Fibroblast of peridontal ligament (primary cell): ENCODE data around the gene COL5A2.
A peak's percentile ranks its signal among the peaks of the same experiment; 100 is the strongest.

Experiments used
- DNase-seq: peaks from one replicate; pipeline ENCODE4 v3.0.0-alpha.2; 2010; ENCODE audit errors: extremely low read depth

Gene COL5A2

DNA sequence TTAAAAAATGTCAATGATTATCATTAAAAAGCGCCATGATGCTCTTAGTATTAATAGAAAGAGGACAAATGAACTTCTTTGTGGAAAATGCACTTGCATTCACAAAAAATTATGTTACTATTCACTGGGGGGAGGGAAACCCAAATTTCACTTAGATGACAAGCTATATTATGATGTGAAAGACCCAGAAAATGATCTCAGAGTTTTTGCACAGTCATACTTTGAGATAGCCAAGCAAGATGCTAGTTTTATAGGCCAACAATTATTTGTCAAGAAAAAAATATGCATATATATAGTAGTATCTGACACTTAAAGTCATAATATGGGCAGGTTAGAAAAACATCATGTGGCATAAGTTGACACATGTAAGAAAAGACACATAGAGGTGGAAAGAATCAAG is 31.6 kb downstream of the COL5A2 start:
- DNase-seq = no peak

DNA sequence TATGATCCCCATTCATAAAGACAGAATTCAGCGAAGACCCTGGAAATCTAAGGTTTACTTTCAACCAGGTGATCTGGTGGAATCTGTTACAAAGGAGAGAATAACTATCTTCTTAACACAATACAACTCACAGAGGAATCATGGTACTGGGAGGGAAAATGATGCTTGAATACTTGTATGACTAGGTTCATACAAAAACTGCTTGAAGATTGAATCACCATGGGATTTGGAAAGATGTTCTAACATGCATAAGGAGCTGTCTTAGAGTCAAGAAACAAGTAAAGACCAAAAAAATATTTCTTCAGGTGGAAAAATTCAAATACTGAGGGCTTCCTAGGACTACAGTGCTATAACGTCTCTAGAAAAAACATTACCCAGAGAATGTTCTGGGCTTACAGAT is 32.2 kb downstream of the COL5A2 start:
- no peak for DNase-seq

GRCh38 chr2:189146553-189146952 is 33.0 kb downstream of the COL5A2 start:
- peak; percentile 52 for DNase-seq

DNA sequence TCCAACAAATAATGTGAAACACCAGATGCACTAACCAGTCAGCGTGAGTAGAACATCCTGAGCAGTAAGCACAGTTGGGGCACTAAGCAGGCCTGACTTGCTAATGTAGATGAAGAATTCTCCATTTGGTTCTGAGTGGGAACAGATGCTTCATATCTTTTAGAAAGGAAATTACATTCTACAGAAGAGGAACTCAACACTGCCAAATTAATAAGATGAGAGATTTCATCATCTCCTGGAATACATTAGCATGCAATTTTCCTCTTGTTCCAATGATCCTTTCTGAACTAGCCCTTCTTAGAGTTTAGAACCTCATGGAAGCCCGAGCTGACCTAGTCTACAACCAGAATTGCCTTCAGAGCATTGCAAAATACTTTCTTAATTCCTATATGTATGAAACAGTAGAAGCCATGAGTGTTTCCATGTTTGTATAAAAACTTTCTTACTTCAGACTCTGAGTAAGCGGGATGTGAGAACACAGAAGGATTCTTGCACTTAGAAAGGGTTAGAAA is 34.8 kb downstream of the COL5A2 start:
- DNase-seq = peak; percentile 84

GRCh38 chr2:189143925-189144324 is 35.6 kb downstream of the COL5A2 start:
- DNase-seq = peak; percentile 93

DNA sequence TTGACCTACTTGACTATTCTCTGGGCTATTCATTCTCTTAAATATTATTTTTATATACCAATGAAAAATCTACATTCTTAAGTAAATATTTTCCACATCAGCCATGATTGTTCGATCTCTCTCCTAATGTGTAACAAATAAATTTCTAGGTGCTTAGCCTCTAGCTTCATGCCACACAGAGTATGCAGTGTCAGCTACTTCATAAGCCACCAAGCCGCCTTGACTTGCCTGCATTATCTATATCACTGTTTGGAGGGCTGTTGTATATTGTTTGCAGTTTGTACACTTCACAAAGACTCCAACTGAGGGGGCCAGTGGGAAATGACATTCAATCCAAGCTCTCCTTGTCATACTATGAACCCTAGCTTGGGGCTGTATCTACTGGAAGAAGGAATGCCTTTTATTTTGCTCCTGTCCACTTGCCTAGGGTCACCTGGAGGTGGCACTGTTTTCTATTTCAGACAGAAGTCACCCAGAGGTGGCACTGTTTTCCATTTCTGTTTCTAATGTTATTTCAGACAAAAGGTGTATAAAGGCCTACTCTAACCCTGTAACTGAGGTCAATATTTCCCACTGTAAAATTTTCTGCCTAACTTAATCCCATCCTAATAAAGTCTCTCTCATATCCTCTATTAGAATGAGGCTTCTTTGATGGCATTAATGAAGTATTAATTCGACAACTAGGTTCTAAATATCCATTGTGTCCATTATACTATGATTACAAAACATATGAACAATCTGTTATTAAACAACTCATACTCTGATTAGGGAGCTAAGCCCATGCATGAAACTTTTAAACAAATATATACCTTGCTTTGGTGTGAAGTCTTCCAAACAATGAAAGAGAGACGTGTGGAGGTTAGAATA is 36.4 kb downstream of the COL5A2 start:
- DNase-seq = peak; percentile 39

DNA sequence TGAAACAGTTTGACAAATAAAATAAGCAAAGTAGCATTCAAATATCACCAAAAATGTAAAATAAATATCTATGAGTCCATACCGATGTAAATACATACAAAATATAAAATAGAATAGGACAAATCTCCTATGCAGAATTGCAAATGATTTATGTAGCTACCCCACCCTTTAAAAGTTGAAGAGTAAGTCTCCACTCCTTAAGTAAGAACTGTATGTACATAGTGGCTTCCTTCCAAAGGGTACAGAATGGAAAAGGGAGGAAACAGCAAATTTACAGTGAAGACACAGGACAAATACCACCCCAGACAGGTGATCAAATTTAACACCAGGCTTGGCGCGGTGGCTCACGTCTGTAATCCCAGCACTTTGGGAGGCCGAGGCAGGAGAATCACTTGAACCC is 40.8 kb downstream of the COL5A2 start:
- DNase-seq = no peak

DNA sequence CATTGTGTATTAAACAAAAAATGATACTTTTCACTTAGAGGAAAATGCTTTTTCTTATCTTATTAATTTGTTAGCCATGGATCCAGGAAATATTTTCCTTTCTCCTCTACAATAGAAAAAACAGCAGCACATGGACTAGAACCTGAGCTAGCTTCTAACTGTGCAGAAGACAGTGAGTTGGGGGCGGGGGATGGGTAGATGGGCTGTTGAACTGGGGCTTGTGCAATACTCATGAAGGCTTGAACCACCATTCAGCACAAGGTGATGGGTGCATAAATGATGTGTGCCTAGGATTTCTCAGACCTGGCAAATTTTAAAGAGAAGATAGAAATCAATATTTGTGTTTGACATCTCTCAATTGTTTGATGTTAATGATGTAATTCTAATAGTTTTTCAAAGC is 42.0 kb downstream of the COL5A2 start:
- no peak for DNase-seq

DNA sequence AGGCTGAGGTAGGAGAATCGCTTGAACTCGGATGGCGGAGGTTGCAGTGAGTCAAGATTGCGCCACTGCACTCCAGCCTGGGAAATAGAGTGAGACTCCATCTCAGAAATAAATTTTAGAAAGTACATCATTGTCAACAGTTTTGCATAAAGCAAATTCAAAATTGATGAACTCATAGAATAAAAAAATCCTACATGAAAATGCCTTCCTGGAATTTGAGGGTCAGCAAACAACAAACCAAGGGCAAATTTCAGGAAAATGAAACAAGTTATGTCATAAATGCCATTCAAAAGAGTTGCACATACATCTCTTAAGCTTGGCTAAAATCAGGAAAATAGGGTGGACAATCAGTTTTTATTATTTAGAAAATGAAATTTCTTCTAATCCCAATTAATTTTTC is 45.1 kb downstream of the COL5A2 start:
- DNase-seq = peak; percentile 33

DNA sequence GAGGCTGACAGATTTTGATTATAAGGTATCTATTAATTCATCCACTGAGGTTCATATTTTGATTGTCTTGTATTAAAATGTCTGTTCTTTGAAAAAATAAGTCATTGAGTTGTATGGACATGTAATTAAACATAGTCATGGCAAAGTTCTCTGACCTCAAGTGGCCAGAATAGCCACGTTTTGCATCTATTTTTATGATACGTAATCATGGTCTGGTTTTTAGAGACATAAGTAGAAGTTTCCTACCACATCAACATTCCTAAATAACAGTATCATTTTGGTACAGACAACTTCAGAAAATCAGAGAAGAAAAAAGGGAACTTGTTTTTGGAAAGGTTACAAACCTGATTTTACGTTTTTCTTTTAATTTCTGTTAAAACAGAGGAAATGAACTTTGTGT is 47.6 kb downstream of the COL5A2 start:
- DNase-seq = peak; percentile 53

- DNase-seq = peak; percentile 93
These were observed 49.6 kb downstream of the COL5A2 start for GRCh38 chr2:189129971-189130370.

DNA sequence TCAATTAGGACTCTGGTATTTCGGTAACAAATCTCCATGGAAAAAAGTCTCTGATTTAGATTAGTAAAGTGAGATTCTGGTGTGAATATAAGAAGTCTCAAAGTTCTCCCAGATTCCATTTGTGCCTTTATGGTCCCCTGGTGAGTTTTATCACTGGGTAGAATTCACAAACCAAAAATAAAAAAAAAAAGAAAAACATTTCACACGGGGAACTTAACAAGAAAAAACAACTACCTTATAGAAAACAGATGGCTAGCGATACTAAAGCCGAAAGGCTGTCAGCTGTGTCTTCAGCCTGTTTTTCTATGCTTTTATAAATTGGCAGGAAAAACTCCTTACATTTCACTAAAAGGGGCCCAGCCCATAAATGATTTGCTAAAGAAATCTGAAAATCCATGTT is 50.6 kb downstream of the COL5A2 start:
- DNase-seq = peak; percentile 77

GRCh38 chr2:189127756-189128155 is 51.8 kb downstream of the COL5A2 start:
- no peak for DNase-seq

GRCh38 chr2:189125195-189125594 is 54.4 kb downstream of the COL5A2 start:
- no peak for DNase-seq

DNA sequence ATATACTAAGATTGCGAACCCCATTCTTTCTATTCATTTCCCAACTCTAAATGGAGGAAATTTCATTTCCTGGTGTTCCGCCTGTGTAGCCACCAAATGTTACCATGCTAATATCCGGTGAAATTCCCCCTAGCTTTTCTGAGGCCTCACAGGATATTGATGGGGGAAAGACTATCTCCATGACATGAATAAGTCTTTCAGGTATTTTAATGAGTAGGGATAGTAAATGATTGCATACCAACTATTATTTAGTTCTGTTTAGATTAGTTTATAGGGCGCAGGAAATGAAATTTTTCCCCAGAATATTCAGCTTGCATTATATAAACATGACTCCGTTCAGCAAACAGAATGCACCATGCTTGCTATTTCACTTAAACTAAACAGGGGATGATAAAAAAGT is 55.4 kb downstream of the COL5A2 start:
- DNase-seq = no peak

- DNase-seq = no peak
These were observed 61.2 kb downstream of the COL5A2 start for GRCh38 chr2:189118386-189118785.

GRCh38 chr2:189116979-189117378 is 62.6 kb downstream of the COL5A2 start:
- DNase-seq = peak; percentile 72

DNA sequence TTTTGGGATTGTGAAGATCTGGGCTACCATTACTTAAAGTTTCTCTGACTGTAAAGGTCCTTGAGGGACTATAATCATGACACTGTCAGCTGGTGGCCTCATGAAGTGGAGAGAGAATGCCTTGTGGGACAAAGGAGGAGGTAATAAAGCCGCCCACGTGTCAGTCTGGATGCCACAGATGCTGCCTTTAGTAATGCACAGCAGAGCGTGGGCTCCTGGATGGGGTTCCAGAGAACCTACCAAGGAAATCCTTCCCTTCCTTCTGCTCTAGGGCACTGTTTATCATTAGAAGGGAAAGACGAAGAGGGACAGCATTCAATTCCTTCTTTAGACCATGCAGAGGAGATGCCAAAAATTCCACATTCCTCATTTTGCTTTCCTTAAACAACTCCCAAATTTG is 63.5 kb downstream of the COL5A2 start:
- DNase-seq = no peak

DNA sequence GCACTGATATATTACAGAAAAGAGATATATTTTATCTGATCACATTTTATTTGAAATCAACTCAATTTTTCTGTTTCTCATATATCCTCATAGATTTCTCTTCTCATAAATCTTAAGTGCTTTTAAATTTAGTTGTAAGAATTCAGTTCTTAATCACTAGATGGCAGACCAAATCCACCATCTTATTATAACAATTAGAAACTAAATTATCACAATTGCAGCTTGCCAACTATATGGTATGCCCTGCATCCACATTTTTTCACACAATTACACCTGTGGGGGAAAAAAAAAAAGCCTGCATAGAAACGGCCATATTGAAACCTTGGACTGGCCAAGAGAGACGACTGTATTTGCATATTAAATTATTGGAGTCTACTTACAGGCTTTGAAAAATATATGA is 64.4 kb downstream of the COL5A2 start:
- DNase-seq = peak; percentile 69

DNA sequence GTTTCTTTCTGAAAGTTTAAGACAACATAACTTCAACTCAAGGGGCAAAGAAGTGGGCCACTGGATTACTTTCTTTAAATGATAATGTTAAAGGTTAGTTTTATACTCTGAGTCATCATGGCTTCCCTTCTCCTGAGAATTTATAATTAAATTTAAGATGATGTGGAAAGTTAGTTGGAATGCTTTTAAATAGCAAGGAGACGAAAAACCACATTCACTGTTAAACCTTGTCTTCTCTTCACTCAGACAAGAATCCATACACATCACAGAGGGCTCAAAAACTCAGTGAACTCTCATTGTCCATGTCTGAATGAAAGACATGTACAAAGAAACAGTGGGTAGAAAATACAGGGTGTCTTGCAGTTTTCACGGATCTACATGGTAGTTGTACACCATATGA is 65.6 kb downstream of the COL5A2 start:
- DNase-seq = peak; percentile 72

DNA sequence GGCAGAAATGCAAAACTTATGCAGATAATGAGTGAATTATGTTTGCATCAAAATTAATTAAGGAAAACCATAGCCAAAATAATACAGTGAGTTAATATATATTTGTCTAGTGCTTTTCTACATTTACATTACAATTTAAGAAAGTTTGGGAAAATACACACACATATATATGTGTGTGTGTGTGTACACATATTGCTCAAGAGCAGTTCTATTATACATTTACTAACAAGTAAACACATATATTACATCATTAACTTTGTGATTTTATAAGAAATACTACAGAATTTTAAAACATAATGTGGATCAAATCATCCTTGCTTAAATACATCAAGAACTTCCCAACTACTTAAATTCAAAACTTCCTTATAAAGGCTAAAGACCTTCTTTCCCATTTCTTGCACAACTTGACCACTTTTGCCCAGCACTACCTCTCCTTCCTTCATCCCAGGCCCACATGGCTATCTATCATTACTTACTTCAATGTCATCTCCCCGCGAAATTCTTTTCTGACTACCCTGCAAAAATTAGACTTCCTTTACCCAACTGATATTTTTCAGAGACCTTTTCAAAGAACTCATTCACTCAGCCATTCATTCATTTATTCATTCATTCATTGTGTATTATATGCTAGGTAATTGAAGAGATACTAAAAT is 68.4 kb downstream of the COL5A2 start:
- no peak for DNase-seq

DNA sequence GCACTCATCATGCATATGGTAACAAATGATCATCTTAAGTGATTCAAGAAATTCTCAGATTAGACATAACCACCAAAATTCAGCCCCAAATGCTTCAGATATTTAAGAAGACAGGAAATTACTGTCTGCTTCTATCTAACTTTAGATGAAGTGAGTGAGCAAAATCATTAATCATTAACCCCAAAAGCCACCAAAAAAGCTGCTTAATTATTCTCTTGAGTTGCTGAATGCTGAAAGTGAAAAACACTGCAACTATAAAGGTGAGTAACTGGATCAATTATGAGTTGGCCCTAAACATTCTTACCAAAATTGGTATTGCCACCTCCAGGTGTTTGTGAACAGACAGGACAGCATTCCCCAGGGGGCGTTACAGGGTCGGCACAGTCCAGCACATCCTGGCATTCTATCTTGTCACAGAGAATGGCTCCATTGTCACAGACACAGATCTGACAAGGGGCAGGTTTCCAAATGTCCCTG is 69.6 kb downstream of the COL5A2 start:
- DNase-seq = no peak

- peak; percentile 57 for DNase-seq
These were observed 74.6 kb downstream of the COL5A2 start for GRCh38 chr2:189104934-189105333.
